GM20000 (cell line): ENCODE results near the gene RAB11FIP4.

ENCODE experiments used
- DNase-seq: peaks from one replicate; pipeline ENCODE4 v3.0.0; 2012; ENCODE audit warnings: low spot score
- TF ChIP-seq, protein P1 (sequence below): IDR thresholded peaks from 2 replicates; pipeline ENCODE4 v1.5.1; 2012; ENCODE audit warnings: mild to moderate bottlenecking, control low read depth; ENCODE audit errors: extremely low read depth, missing control alignments

The RAB11FIP4 gene

DNA sequence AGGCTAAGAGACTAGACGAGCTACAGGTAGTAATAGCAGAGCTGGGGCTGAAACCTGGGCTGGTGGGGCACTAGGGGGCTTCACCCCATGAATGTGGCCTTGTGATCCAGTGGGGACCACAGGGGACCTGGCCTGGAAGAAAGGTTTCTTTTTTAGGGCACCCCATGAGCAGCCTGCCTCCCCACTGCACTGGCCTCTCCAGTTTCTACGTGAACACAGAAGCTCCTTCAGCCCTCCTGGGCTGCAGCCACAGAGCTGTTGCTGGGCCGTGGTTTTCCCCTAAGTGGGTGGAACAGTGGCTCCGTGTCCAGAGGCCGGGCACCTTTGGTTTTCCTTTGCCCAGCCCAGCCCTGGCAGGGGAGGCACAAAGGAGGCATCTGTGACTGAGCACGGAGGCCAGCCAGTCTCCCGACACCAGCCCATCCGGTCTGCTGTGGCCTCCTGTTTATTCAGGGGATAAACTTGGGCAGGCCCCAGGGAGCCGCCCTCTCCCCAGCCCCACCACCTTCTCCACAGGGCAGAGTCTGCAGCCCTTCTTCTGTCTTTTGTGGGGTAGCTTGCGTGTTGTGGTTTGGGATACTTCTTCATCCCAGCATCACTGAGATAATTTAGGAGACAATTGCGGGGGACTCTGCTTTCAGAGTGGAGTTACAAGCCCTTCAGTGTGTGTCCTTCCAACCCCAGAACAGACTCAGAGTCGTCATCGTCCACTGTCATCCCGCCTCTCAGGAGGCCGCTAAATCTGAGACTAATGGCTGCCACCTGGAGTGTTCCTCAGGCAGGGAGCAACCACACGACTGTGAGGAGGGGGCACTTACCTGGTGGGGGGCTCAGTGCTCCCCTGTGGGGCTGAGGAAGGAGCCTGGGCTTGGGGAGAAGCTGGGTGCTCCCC lies 85.3 kb downstream of the RAB11FIP4 start:
- no peak for DNase-seq
- TF ChIP-seq, protein P1, sequence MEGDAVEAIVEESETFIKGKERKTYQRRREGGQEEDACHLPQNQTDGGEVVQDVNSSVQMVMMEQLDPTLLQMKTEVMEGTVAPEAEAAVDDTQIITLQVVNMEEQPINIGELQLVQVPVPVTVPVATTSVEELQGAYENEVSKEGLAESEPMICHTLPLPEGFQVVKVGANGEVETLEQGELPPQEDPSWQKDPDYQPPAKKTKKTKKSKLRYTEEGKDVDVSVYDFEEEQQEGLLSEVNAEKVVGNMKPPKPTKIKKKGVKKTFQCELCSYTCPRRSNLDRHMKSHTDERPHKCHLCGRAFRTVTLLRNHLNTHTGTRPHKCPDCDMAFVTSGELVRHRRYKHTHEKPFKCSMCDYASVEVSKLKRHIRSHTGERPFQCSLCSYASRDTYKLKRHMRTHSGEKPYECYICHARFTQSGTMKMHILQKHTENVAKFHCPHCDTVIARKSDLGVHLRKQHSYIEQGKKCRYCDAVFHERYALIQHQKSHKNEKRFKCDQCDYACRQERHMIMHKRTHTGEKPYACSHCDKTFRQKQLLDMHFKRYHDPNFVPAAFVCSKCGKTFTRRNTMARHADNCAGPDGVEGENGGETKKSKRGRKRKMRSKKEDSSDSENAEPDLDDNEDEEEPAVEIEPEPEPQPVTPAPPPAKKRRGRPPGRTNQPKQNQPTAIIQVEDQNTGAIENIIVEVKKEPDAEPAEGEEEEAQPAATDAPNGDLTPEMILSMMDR: no peak

DNA sequence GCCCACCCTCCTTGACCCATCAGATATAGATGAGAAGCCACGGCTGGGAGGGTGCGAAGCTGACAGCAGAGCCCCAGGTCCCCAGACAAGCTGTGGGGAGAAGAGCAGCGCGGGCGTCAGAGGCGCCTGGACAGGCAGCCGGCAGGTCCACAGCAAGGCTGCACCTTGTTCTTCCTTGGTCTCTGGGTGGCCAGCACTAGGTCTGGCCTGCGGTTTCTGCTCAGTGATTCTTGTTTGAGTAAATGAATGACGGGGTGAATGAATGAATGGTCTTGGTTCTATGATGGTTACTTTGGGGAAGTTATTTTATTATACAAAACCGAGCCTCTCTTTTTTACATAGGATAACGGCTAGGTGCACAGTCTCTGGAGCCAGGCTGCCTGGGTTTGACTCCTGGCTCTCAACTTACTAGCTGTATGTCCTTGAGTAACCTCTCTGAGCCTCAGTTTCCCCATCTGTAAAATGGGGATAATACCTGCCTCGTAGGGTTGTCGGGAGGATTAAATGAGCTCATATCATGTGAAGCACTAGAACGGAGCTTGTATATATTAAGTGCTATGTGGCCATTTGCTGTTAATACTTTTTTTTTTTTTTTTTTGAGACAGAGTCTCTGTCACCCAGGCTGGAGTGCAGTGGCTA lies 86.1 kb downstream of the RAB11FIP4 start:
- no peak for DNase-seq
- TF ChIP-seq, protein P1: no peak

DNA sequence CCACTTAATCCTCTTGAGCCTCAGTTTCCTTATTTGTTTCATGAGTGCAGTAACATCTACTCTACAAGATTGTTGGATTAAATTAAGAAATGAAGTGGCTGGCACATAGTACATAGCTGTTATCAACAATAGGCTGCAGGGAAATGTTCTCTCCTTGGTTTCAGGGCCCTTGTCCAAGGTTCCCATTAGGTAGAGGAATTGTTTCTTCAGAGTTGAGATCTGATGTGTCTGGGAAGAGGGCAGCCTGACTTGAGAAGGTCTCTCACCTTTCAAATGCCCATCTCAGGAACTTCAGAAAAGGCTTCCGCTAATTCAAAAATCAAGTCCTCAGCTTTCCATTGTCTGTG lies 87.6 kb downstream of the RAB11FIP4 start:
- DNase-seq: no peak
- TF ChIP-seq, protein P1: no peak

DNA sequence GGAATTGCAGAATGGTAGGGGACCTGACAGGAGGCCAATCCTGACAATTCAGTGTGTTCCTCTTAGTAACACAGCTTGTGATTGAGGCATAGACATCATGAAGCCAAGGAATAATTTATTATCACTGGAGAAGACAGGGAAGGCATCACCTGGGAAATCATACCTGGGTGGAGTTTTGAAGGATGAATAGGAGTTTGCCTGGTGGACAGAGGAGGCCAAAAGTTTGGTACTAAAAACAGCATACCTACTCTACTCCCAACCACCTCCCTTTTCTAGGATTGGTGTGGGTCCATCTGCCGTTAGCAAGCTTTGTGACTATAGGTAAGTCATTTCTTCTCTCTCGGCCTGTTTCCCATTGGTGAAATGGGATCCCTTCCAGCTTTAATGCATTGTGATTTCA lies 88.0 kb downstream of the RAB11FIP4 start:
- DNase-seq: no peak
- TF ChIP-seq, protein P1: no peak

DNA sequence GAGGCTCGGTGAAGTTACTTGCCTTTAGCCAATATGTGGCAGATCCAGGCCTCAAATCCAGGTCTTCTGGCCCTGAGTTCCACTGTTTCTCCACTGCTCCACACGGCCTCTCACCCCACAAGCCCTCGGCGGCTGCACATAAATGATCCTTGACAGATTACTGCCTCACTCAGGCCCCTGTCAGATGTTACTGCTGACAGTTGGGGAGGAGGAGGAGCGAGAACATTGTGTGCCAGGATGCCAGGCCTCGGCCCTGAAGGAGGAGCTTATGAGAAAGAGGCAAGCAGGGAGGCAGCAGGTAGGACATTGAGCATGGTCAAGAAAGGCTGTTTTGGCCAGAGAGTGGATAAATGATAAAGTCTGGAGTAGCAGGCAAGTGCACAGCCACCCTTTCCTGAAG lies 88.6 kb downstream of the RAB11FIP4 start:
- TF ChIP-seq, protein P1: no peak
- DNase-seq: no peak

DNA sequence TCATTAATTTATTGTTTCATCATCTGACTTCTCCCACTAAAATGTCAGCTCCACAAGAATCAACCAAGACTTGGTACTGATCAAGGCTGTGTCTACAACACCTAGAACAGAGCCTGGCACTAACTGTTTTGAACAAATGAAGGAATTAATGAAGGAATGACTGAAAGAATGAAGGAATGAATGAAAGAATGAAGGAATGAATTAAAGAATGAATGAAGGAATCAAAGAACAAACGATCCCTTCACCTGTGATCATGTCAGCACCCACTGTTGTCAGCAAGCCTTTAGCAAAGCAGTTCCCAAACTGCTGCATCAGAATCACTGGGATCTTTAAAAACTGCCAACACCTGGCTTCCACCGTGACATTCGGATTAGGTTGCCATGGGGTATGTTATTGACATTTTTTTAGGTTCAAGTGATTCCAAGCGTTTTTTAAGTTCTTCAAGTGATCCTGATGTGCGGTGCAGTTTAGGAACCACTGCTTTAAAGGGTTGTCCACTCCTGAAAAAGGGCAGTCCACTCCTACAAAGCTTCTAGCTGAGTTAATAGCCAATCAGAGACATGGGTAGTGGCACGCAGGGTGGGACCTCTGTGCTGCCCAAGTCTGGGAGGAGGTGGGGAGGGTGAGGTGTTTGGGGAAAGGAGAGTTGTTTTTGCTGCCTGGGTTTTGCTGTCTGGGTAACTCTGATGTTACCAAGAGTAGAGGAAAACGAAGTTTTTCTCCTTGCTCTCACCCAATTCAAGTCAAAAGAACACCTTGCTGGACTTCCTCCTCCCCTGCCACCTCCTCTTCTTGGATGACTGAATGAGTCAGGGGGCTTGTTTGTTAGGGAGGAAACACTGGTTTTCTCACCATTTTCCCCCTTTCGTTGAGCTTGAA lies 89.7 kb downstream of the RAB11FIP4 start:
- TF ChIP-seq, protein P1: no peak

DNA sequence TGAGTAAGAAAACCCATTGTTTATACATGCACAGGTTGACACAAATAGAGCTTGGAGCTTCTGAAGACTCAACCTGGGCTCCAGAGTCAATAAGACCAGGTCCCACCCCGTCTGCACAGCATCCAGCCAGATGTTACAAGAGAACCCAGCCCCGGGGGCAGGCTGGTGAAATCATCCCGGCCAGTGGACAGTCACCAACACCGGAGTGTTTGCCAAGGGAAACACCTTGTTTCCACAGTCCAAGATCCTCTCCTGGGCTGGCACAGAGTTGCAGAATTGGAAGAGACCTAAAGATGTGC lies 90.3 kb downstream of the RAB11FIP4 start:
- no peak for DNase-seq
- TF ChIP-seq, protein P1: no peak

More for the DNA sequence above, 89.7 kb downstream of the RAB11FIP4 start:
- no peak for DNase-seq
